GM21367 (cell line): ENCODE measurements around the gene AGGF1.
"Not testable (repeated sequence)": the region's sequence is repeated elsewhere in the genome, so short reads cannot be mapped to it uniquely, and the experiment has no call there.

ENCODE experiments used
- ATAC-seq: cut with Tn5 transposase; IDR thresholded peaks from one replicate; pipeline ENCODE4 v1.9.1; 2021; ENCODE audit not compliant: unreplicated experiment

AGGF1 gene

DNA sequence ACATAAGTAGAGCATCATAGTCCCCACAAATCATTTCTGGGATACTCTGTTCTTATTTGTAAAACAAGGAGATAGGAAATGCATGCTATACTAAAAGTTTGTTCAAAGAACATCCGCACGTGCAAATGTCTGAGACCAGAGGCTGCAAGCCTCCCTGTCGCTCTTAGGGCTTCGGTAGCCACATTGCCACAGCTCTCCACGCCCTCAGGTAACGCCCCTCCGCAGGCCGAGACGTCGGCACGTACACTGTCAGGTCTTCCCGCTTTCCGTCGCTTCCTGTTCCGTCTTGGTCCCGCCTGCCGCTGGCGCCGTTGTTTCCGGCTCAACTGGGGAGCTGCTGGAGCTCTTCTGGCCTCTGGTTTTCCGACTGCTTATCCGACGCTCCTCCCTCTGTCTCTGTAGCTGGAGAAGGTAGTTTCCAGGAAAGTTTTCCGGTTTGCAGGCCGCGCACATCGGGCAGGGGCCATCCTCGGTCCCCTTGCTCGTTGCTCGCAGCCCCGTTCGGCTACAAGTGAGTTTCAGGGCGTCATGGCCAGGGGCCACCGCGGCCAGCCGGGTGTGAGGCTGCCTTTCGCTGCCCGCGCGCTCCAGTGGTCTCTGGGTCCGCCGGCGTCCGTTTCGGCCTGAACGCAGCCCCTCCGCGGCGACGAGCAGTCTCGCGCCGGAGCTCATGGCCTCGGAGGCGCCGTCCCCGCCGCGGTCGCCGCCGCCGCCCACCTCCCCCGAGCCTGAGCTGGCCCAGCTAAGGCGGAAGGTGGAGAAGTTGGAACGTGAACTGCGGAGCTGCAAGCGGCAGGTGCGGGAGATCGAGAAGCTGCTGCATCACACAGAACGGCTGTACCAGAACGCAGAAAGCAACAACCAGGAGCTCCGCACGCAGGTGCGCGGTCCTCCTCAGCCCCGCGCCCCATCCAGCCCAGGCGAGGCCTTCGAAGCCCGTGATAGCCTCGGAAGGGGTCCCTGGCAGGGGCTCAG, at the start of gene AGGF1:
TSS of gene AGGF1 (plus strand) at position 308 of the 975 bp plus-strand sequence. CDS start at position 671, 363 bp downstream.
- peak; percentile 97 for ATAC-seq

- ATAC-seq = no peak
Measured at GRCh38 chr5:76980518-76981144, 49.6 kb upstream of the AGGF1 start.

DNA sequence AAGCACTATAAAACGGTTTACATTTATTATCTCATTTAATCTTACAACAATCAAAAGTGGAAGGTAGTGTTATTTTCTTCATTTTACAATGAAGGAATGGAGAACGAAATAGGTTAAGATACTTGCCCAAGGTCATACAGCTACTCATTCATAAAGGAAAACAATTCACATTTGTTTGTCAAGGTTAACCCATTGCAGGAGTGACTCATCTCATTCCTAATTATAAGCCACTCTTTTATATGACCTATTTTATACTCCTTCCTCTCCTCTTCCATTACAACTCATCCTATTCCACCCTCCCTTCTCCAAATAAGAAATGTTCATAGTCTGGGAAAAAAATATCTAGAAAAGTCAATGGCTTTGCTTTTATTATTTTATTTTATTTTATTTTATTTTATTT, 47.8 kb upstream of the AGGF1 start:
- ATAC-seq = no peak

GRCh38 chr5:76983468-76983867, 46.7 kb upstream of the AGGF1 start:
- no peak for ATAC-seq

DNA sequence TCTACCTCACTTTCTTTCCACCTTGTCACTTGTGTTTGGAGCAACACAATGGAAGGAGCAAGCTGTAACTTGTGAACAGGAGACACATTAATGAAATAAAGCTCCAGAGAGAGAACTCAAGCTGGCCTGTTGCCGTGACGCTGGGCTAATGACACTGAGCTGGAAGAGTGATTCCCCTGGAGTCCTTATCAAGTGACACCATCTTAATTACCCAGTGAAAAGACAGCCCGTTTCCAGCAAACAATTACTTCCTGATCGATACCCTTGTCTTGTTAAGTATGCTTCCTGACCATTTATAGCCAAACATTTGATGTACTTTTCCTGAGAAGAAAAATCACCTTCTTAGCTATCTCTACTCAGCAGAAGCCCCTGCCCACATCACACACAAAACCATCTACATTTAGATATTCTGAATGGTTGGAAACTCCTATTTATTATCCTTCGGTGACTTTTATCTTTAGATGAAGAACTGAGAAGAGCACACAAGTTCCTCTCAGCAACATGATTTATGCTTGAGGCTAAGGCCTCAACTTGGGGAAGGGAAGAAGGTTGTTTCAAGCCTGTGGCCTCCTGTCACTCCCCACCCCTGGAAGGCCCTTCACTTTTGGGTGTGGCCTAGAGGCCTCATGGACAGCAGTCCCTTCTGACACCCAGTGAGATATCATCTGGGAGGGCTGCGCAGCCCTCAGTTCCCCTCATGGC, 43.2 kb upstream of the AGGF1 start:
- no peak for ATAC-seq

DNA sequence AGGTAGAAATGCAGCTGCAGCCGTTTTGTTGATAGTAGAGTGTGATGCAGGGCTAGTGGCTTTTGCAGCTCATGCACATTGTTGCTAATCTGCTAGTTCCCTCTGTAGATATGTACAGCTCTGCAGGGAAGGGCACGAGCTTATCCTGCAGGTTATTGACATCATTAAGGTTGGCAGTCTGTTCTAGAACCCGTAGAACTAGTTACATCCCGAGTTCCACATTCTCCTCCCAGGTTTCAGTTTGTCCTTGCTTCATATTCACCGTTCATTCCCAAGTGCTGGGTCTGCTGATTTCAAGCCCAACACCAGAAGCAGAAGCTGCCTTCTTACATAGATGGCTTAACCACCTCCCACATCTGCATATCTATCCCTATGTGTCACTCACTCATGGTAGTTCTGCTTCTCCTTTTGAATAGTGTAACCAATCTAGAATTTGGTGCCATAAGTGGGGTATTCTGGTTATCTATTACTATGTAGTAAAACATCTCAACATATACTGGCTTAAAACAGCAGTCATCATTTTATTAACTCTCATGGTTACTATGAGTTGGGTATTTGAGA, 39.2 kb upstream of the AGGF1 start:
- no peak for ATAC-seq

DNA sequence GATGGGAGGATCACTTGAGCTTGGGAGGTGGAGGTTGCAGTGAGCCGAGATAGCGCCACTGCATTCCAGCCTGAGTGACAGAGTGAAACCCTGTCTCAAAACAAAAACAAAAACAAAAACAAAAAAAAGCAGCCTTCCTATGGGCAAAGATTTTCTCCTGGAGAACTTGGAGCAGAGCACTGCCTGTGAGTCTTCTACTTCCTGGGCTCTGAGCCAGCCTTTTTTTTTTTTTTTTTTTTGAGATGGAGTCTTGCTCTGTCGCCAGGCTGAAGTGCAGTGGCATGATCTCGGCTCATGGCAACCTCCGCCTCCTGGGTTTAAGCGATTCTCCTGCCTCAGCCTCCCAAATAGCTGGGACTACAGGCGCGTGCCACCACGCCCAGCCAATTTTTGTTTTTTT, 36.8 kb upstream of the AGGF1 start:
- not testable (repeated sequence) for ATAC-seq

DNA sequence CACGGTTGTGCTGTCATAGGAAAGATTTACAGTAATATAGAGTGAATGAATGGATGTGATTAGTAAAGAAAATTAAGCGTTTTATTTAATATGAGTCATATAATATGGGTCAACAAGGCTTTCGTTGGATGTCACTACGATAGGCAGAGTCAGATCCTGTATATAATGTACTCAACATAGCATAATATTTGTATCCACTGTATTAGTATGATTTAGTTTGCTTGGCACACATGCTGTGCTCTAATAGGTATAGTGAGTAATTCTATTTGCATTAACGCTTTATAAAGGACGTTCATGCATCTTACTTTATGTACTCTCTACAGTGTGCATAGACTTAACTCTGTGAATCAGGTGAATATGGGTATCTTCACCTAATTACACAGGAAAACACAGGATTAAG, 35.9 kb upstream of the AGGF1 start:
- no peak for ATAC-seq

GRCh38 chr5:76998251-76998650, 32.0 kb upstream of the AGGF1 start:
- not testable (repeated sequence) for ATAC-seq

DNA sequence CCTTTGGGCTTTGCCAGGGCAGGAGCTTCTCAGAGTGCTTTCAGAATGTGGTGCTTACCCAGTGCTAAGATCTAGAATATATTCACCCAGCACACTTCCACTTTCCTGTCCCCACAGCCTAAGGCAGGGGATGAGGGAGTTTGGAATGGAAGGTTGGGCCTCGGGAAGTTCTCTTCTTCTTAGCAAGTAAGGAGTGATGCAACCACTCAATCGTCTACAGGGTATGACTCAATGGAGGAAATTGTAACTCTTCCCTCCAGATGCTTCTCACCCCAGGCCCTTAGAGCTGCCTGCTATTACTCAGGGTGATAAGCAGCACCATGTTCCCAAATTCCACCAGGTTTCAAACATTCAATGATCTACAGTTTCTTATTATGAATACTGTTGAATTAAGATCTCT, 30.8 kb upstream of the AGGF1 start:
- no peak for ATAC-seq

GRCh38 chr5:77003246-77003645, 27.0 kb upstream of the AGGF1 start:
- ATAC-seq = no peak

DNA sequence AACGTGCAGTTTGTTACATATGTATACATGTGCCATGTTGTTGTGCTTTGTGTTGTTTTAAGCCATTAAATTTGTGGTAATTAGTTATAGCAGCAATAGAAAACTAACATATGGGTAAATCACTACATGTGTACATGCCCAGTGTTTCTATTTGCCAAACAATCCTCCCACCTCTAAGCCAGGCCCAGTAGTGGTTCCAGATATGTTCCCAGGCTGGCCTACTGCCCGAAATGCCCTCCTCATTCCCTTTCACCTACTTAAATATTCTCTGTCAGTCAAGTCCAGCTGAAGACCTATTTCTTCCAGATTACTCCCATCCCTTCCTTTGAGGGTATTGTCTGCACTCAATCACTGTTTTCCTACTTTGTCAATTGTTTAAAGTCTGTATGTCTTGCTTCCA, 24.1 kb upstream of the AGGF1 start:
- ATAC-seq = no peak

GRCh38 chr5:77008413-77008812, 21.8 kb upstream of the AGGF1 start:
- no peak for ATAC-seq

DNA sequence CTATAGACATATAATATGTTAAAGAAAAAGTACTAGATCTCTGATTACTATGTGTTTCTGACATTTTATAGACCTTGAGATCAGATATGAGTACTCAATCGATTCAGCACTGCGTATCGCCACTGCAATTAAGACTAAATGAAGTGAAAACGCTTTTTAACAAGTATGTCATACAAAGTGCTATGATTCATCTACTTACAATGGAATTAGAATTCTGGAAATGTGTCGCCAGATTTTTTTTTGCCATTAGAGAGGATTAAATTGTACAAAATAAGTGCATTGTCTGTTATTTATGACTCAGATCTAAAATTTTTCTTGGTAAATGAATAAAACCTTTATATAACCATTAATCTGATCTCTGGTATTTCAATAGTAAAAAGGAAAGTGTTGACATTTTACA, 20.0 kb upstream of the AGGF1 start:
- no peak for ATAC-seq

- no peak for ATAC-seq
Measured at GRCh38 chr5:77011498-77011897, 18.7 kb upstream of the AGGF1 start.

DNA sequence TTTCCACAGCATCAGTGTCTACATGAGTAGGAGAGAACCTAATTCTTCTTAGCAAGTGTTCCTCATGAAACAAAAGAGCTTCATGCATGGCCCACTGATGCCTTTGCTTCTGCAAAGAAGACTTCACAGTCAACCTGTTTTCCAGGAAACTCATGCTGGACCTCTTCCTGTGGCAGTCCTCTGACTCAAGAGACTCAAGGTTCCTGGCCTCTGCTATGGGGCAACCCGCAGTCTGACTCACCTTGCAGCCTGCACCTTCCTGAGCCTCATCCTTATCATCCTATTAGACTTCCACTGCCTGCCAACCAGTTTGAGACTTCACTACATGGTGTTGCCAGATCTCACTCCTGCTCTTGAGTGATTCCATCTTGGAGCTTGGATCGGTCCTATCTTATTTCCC, 17.6 kb upstream of the AGGF1 start:
- no peak for ATAC-seq

GRCh38 chr5:77015938-77016569, 14.2 kb upstream of the AGGF1 start:
- no peak for ATAC-seq

DNA sequence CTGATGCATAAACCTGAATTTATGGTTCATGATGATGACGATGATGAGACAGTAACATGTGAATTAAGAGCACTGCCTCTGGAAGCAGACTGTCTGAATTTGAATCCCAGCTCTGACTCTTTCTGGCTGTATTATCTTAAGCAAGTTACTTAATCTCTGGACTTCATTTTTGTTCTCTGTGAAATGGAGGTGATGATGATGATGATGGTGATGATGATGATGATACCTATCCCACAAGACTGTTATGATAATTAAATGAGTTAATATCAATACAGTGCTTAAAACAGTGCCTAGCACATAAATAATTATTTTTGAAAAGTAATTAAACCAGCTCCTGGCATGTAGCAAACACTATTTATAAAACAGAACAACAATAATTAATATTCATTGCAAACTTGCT, 13.2 kb upstream of the AGGF1 start:
- ATAC-seq = no peak

DNA sequence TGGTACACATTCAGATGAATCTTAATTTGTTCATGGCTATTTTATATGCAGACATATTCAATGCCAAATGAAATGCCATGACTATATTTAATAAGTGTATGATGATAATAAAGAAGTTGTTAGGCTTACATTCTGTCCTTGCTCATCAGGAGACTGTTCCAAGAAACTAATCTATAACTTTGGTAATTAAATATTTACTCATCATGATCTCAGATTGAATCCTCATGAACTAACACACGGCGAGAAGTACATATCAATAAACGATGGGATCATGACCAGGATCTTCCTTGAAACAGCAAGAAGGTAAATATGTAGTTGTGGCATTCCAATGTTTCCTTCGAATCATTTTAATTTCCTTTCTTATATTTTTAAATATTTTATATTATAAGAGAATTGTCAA, 12.5 kb upstream of the AGGF1 start:
- no peak for ATAC-seq

GRCh38 chr5:77022511-77023417, 7.4 kb upstream of the AGGF1 start:
- no peak for ATAC-seq
